Measurements from ENCODE around the gene CAPN15.
"Not testable (repeated sequence)": the region's sequence is repeated elsewhere in the genome, so short reads cannot be mapped to it uniquely, and the experiment has no call there.

CAPN15 gene

DNA sequence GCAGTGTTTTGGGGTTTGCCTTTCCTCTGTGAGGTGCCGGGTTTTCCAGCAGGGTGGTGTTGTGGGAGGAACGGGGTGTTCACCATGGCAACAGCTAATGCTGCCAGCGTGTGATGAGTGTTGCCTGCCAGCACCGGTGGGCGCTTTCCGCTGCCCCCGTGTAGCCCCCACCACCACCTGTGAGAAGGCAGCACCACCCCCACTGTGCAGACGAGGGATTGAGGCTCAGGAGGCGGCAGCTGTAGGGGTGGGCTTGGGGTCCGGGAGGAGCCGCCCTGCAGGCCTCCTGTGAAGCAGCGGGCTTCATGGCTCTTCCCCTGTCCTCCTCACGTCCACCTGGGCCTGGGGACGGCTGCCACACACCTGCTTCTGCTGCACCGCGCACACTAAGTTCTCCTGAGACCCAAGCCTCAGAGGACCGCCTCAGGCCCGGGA is 67.6 kb downstream of the CAPN15 start:
- no peak for DNase-seq

DNA sequence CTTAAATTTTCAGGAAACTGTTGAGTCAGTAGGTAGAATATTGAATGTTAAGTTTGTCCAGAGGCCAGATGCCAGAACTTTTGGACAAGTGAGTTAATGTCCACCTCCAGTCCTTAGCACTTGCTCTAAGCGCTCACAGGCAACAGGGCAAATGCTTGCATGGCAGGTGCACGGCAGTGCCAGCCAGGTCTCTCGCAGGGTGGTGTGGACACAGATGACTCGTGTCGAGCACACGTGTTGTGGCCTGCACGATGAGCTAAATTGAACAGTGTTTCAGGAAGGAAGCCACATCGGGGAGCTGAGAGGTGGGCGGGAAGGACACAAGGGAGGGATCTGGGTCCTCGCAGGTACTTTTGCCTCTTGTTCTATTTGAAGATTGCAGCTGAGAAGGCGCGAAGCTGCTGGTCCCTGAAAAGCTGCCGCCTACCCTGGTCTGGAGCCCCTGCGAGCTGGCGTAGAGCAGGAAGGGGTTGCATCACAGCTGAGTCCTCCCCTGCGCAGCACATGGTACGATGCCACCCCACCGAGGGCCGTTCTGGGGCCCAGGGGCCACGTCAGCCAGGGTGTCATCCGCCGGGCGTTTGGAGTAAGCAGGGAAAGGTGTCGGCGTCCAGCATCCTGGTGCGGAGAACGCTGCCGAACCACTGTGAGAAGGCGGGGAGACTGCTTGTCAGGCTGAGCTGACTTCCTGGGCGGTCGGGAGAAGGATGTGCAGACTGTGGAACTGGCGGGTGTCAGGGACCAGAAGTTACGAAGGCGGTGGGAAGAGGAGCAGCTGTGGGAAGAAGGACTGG is 68.6 kb downstream of the CAPN15 start:
- no peak for DNase-seq

- no peak for DNase-seq
Measured at GRCh38 chr16:596736-597060, 69.2 kb downstream of the CAPN15 start.

DNA sequence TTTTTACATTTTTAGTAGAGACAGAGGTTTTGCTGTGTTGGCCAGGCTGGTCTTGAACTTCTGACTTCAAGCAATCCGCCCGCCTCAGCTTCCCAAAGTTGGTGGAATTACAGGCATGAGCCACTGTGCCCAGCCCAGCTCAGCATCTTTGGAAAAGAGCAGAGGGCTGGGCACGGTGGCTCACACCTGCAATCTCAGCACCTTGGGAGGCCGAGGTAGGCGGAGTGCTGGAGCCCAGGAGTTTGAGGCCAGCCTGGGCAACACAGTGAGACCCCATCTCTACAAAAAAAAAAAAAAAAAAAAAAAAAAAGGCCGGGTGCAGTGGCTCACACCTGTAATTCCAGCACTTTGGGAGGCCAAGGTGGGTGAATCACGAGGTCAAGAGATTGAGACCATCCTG is 70.1 kb downstream of the CAPN15 start:
- DNase-seq, result not testable (repeated sequence)

- no peak for DNase-seq
Measured at GRCh38 chr16:598823-599739, 71.6 kb downstream of the CAPN15 start.

- DNase-seq, result peak; percentile 13
Measured at GRCh38 chr16:600781-601180, 73.3 kb downstream of the CAPN15 start.

DNA sequence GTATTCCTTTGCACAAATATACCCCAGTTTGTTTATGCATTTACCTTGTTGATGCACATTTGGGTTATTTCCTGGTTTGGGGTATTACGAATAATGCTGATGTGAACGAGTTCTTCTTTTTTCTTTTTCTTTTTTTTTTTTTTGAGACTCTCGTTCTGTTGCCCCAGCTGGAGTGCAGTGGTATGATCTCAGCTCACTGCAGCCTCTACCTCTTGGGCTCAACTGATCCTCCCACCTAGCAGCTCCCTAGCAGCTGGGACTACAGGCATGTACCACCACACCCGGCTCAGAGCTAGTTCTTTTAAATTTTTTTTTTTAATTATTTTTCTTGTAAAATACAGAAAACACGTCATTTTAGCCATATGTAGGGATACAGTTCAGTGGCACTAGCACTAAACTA is 76.4 kb downstream of the CAPN15 start:
- DNase-seq, result no peak

Measured in HCEC 1CT (cell line).